Esophagus mucosa (tissue), 1 donor: Measurements from ENCODE around the gene HCK. TPM values are rescaled to one million over a fixed set of nuclear protein-coding genes. Genes with fewer than 3 reads are reported as not detected.

Experiments used
- ATAC-seq: fragments of 200-7000 bp; cut with Tn5 transposase; one replicate; pipeline ENCODE4 v1.9.1; 2020
- total RNA-seq: library from RNA; stranded (reverse); gene quantifications from one replicate; pipeline ENCODE4 v1.2.4, GENCODE V29; 2023
- donor health status: DM: yes; HTN: yes; CAD: no.

Gene HCK
- total RNA-seq, 1 donor from 2014 or later = 2.9 TPM

DNA sequence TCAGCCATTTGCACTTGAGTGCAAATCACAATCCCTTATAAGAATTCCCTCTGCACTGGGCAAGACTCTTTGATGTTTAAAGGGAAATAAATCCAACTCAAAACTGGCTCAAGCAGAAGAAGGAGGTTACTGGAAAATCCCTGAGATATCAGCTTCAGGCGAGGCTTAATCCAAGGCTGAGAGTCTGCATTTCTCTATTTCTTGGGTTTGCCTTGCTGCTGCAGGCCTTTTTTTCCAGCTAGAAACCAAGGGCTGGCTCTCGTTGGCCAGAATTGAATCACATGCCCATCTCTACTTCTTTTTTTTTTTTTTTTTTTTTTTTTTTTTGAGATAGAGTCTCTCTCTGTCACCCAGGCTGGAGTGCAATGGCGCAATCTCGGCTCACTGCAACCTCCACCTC lies 11.7 kb downstream of the HCK start:
- ATAC-seq = no peak

DNA sequence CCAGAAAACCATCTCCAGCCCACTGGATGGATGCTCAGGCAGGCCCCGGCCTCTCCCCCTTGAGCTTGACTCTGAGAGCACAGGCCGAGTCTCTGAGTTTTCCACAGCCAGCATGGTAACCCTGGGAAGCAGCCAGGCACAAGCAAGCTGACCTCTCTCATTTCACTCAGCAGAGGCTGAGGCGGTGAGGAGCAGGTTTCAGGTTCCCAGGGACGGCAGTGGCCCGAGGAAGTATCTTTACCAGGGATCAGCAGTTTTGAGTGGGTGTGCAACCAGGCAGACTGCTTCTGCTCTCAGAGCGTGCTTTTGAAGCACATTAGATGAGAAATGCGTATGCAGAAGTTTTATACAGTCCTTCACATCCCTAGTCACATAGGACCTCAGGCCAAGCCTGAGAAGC lies 12.6 kb downstream of the HCK start:
- ATAC-seq = no peak

DNA sequence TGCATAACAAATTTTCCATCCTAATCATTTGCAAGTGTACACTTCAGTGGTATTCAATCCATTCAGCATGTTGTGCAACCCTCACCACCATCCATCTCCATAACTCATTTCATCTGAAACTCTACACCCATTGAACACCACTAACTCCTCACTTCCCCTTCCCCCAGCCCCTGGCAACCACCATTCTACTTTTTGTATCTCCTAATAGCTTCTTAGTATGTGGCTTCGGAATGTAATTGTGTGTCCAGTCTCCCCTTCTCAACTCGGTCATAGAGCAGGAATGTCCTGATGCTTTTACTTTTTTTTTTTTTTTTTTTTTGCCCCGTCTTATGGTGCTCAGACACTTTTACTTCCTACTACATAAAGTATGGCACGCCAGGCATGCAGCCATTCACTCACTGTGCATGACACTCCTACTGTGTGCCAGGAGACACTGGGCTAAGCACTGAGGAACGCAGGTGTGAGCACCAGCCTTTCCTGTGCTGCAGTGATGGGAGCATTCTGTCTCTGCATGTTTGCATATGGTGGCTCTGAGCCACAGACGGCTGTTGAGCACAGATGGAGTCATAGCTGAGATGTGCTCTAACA lies 15.3 kb downstream of the HCK start:
- ATAC-seq = no peak

DNA sequence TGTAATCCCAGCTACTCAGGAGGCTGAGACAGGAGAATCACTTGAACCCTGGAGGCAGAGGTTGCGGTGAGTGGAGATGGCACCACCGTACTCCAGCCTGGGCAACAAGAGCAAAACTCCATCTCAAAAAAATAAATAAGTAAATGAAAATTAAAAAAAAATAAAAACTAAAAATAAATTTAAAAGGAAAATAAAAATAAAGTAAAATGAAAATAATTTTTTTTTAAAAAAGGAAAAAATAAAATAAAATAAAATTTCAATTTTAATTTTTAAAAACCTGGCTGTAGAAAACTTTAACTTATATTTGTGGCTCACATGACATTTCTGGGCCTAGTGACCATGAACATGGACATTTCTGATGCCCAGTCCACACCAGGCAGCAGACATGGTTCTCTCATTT lies 16.1 kb downstream of the HCK start:
- no peak for ATAC-seq

DNA sequence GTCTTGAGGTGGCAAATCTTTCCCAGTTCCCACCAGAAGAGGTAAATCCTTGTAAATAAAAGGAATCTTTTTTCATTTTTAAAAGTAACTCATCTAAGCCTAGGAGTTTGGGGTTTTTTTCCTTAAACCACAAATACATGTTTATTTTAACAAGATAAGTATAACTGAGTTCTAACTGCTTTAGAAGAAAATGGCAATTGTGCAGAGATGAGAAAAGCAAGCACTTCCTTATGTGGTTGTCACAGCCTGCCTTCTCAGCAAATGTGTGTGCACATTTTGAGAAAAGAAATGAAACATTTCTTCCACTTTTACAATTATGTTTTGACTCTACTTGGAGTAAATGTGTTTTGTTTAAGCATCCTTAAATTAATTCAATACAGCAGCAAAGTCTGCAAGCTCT lies 17.7 kb downstream of the HCK start:
- ATAC-seq = no peak

DNA sequence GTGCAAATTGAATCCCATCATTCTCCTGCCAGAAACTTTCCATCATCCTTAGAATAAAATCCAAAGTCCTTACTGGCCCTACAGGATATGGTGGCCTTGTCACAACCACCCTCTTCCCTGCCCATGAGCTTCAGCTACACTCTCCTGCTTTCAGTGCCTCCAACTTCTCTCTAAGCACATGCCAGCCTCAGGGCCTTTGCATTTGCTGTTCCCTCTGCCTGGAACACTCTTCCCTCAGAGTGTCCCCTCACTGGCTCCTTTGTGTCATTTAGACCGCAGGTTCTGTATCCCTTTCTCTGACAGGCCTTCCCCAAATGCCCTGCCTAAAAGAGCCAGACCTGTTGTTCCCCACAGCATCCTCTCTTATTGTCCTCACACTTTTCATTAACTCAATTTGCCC lies 18.2 kb downstream of the HCK start:
- no peak for ATAC-seq

DNA sequence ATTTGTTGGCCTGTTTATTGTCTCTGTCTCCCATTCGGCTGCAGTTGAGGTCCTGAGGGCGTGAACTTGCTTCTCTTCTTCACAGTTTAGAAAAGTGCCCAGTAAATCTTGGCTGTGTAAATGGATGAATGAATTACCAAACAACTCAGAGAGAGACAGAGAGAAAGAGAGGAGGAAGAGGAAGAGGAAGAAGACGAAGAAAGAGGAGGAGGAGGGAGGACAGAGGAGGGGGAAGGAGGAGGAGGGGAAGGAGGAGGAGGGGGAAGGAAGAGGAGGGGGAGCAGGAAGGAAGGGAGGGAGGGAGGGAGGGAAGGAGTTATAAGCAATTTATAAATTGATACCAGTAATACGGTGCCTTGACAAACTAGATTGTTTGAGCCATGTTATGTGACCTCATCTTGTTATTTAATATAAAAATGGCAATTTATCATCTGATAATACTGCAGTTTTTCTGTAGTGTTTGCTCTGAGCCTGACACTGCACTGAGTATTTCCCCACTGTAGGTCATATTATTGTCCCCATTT lies 18.7 kb downstream of the HCK start:
- no peak for ATAC-seq

DNA sequence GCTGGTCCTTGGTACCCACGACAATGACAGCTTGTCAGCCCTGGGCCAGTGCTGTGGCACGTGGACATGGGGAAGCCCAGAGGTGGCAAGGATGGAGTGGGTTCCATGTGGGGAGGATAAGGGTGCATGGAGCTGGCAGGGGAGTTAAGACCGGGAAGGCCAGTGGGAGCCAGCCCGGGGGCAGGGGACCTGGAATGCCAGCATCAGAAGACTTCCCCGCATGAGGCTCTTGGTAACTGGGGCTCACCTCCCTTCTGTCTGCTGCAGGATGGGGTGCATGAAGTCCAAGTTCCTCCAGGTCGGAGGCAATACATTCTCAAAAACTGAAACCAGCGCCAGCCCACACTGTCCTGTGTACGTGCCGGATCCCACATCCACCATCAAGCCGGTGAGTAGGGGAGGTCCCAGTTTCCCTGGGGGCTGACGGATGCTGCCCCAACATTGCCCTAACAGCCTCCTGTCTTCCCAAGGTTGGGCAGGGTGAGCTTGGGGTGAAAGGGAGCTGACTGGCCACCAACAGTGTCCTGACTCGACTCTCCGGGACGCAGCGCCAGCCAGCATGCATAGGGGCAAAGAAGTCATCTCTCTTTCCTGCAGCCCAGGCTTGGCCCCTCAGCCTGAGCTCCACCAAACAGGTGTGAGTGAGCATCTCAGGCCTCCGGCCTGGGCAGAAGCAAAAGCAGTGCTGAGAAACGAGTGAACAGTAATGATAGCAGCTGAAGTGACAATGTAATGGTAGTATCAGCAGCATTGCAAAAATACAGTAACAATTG lies 19.5 kb downstream of the HCK start:
- ATAC-seq = no peak

DNA sequence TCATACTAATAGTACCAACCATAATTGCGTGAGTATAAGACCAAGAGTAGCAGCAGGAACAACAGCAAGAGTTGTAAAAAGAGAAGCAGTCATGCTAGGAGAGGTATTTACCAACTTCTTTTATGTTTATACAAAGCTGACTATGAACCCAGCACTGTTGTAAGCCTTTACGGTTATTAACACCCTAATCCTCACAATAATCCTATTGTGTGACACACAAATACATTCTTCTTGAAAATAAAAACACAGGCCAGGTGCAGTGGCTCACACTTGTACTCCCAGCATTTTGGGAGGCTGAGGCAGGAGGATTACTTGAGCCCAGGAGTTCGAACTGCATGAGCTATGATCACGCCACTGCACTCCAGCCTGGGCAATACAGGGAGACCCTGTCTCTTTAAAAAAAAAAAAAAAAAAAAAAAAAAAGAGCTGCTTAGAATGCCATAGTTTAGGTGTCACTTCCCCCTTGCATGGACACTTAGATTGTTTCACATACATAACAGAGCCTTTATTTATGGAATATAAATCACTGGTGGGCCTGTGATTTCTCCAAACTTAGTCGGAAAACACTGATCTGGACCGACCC lies 20.2 kb downstream of the HCK start:
- peak; percentile 71 for ATAC-seq

DNA sequence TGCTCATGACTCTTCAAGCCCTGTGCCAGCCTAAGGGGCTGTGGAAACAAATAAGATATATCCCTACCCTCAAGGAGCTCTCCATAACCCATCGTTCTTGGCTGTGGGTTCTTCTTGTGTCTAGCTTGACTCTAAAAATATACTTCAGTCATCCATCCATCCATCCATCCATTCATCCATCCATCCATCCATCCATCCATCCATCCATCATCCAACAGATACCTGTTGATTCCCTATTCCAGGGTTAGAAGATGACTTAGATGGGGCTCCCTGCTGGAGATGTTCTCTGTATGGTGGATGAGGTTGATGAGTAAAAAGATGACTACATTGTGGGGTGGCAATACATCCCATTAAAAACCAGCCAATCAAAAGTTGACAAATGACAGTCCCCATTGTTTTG lies 23.5 kb downstream of the HCK start:
- ATAC-seq = no peak

DNA sequence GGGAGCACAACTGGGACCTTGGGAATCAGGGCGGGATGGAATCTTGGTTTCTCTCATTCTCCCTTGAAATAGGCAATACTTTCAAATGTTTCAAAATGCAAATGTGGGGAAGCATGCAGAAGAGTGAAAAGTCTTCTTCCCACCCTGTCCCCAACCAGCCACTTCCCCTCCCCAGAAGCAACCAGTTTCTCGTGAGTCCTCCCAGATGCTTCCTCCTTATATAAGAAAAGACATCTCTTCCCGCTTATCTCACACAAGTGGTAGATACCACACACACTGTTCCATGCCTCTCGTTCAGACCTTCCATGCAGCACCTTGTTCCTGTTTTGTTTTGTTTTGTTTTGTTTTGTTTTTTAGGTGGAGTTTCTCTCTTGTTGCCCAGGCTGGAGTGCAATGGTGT lies 25.1 kb downstream of the HCK start:
- ATAC-seq = no peak

DNA sequence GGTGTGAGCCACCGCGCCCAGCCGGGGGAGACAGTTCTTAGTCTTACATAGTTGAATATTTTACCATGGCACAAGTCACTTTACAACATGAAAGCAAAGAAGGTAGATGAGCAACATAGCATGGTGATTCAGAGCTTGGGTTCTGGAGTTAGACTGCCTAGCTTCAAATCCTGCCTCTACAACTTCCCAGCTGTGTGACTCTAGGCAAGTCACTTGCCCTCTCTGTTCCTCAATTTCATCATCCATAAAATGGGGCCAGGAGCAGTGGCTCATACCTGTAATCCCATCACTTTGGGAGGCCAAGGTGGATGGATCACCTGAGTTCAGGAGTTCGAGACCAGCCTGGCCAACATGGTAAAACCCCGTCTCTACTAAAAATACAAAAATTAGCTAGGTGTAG lies 26.3 kb downstream of the HCK start:
- no peak for ATAC-seq

DNA sequence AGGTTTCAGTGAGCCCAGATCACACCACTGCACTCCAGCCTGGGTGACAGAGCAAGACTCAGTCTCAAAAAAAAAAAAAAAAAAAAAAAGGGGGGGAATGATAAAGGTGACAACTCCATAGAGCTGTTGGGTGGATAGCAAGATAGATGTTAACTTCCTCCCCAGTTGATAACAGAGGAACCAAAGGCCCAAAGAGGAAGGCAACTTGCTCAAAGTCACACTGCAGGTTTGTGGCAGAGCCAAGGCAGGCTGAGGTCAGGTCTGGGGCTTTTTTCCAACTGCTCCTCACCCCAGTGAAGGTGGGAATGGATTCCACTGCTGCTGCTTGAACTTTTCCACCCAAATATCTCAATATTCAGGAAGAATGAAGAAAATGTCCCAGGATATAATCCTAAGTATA lies 26.7 kb downstream of the HCK start:
- ATAC-seq = no peak

DNA sequence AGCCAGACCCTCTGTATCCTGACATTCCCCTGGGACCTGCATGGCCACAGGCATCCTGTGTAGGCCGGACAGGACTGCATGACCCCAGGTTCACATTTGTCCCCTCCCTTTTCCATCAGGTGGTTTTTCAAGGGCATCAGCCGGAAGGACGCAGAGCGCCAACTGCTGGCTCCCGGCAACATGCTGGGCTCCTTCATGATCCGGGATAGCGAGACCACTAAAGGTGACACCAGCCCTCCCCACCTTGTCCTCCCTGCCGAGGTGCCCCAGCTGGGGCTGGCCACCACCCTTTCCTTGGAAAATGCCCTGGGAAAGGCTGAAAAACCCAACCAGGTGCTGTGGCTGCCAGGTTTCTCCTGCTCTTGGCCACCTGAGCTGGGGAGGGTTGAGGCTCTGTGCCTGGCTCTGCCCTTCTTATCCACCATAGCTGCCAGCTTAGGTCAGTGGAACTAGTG lies 27.6 kb downstream of the HCK start:
- no peak for ATAC-seq

DNA sequence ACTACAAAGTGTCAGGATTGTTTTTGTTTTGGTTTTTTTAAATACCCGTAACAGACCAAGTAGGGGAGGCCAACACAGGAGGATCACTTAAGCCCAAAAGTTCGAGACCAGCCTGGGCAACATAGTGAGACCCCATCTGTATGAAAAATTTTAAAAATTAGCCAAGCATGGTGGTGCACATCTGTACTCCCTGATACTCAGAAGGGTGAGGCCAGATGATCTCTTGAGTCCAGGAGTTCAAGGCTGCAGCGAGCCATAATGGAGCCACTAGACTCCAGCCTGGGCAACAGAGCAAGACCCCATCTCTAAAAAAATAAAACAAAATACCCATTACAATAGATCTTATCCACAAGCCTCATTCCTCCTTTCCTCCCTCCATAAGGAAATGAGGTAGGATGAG lies 28.7 kb downstream of the HCK start:
- no peak for ATAC-seq

DNA sequence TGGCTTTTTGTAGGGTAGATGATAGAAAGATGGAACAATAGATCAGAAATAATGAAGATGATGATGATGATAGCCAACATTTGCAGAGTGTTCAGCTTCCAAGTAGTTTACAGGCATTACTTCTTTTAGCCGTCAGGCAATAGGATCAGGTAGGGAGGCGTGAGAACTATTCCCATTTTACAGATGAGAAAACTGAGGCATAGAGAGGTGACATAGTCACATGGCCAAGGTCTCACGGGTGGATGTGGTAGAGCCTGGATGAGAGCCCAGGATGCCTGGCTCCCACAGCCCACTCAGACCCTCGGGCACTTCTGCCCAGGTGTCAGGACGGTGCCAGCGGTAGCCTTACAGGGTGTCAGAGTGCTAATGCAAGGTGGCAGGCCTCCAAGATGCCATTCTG lies 31.4 kb downstream of the HCK start:
- no peak for ATAC-seq

DNA sequence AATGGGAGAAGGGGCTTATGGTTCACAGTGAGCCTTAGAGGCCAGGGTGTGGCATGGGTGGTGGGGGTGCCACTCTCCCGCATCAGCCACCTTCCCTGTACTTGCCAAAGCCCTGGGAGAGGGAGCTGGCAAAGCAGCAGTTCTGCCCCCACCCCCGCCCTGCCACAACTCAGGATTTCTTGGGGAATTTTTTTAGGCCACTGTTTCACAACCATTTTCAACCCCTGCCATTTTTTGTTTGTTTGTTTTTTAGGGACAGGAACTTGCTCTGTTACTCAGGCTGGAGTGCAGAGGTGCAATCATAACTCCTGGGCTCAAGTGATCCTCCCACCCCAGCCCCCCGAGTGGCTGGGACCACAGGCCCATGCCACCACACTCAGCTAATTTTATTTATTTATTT lies 35.0 kb downstream of the HCK start:
- no peak for ATAC-seq

DNA sequence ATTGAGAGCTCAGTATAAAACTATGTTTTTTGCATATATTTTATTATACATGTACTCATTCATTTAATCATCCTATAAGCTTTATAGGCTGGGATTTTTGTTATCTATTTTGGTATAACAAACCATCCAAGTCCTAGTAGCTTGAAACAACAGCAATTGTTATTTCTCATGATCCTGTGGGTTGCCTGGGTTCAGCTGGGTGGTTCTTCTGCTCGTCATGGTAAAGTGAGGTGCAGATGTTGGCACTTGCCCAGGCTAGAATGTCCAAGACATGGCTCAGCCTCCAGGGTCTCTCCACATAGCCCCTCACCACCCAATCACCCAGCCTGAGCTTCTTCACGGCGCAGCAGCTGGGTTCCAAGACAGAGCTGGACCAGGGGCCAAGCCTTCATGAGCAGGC lies 36.7 kb downstream of the HCK start:
- no peak for ATAC-seq

DNA sequence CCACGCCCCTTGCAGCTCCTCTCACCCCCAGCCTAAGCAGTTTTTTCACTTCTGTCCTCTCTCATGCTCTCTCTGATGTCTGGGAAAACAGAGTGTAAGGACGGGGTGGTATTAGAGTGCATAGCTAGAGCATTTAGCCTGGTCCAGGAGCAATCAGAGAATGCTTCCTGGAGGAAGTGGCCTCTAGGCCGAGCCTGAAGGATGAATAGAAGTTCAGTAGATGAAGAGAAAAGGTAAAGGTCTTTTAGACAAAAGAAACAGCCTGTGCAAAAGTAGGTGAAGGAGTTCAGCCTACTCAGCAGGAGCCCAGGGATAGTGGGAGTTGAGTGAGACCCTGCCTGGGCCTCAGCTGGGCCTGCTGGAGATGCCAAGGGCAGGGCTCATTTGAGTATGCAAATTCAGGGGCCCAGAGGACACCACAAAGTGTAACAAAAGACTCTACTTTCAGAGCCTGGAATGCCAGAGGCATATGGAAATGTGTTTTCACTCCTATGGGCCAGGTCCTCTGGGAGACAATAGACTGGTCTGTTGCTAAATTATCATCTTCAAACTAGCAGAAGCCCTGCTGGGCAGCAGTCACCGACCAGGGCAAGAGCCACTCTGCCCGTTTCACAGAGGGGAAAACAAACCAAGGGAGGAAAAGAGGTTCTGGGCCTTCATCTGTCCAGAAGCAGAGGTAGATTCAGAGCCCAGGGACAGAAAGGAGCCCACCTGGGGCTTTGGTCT lies 37.8 kb downstream of the HCK start:
- no peak for ATAC-seq

DNA sequence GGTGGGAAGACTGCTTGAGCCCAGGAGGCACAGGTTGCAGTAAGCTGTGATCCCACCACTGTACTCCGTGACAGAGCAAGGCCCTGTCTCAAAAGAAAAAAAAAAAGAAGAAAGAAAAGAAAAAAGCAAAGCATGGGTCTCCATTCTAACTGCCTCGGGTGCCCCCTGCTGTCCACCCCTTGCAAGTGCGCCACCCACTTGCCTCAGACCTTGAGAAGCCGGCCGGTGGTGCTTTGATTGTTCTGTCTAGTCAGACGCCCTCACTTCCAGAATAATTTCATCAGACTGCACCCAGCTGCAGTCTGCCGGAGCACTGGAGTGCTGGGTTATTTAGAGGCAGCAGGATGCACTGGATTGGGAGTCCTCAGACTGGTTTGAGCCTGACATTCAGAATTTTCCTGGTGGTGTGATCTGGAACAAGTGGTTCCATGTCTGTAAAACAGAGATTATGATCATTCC lies 39.9 kb downstream of the HCK start:
- ATAC-seq = peak; percentile 82

DNA sequence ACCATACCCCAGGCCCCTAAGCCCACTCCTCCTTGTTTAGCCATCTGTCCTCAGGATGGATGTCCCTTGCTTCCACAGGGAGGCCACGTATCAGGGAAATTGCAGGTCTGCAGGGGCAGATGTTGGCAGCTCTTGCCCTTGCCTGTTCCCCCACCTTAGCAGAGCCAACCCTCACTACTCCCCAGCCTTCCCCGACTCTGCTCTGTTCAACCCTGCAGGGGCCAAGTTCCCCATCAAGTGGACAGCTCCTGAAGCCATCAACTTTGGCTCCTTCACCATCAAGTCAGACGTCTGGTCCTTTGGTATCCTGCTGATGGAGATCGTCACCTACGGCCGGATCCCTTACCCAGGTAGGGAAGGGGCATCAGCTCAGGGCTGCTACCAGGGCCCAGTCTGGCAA lies 46.7 kb downstream of the HCK start:
- ATAC-seq = no peak

DNA sequence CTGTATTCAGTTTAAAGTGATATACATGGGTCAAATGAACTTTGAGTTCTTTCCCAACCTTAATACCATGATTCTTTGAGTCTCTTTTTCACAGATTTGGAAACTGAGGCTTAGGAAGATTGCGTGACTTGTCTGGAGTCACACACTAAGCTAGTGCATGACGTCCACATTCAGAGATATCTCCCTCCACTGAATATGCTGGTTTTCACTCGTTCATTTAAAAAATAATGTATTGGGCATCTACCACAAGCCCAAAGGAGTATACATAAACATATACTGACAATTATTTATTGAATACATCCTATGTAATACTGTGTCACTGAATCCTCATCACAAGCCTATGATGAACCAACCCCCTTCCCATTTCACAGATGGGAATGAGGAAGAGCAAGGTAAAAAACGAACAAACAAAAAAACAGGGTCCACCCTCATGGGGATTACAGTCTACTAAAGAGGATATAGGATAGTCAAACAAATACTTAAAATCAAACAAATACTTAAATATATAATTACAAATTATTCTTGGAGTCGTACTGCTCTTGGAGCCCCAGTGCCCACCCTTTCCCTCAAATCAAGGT lies 56.9 kb downstream of the HCK start:
- no peak for ATAC-seq
